Thyroid gland (tissue), 4 donors: ENCODE measurements around the gene COL17A1. TPM values are rescaled to one million over a fixed set of nuclear protein-coding genes. Genes with fewer than 3 reads are reported as not detected.

Experiments used
- DNase-seq, 2 donors: peaks; one replicate each; pipeline ENCODE4 v3.0.0-alpha.2; 2019
- H3K27ac ChIP-seq, 3 donors: fragments of 200-600 bp; sonication (generic); 1 replicate in 2 of 3; 2 replicates in 1 of 3; pipeline ENCODE4 v1.5.1; 2016 to 2019; ENCODE audit warnings: mild to moderate bottlenecking in 1 of 3, moderate library complexity in 1 of 3
- H3K27me3 ChIP-seq: fragments of 200-600 bp; sonication (generic); one replicate; pipeline ENCODE4 v1.5.1; 2019
- H3K36me3 ChIP-seq, 2 donors: fragments of 200-600 bp; sonication (generic); one replicate each; pipeline ENCODE4 v1.5.1; 2016 to 2019
- H3K4me1 ChIP-seq, 2 donors: fragments of 200-600 bp; sonication (generic); one replicate each; pipeline ENCODE4 v1.5.1; 2017 to 2019
- H3K4me3 ChIP-seq, 3 donors: fragments of 200-600 bp; sonication (generic); replicated peaks in 1 of 3; 1 replicate in 2 of 3; 2 replicates in 1 of 3; pipeline ENCODE4 v1.5.1; 2016; ENCODE audit warnings: mild to moderate bottlenecking in 1 of 3
- H3K9me3 ChIP-seq: fragments of 200-600 bp; sonication (generic); one replicate; pipeline ENCODE4 v1.5.1; 2017
- POLR2A ChIP-seq, 2 donors: fragments of 450-650 bp; IDR thresholded peaks; one replicate each; pipeline ENCODE4 v1.6.1; 2017; ENCODE audit warnings: antibody characterized with exemption in 2 of 2, mild to moderate bottlenecking in 2 of 2, moderate library complexity in 1 of 2
- WGBS, 2 donors: methylation state at CpG; one replicate each; pipeline ENCODE4 v1.1.5; 2017; 5-methylcytosine and 5-hydroxymethylcytosine counted together
- intact Hi-C: fragments of 100-400 bp; cut with DNase I; formaldehyde crosslinking; loops from one replicate; pipeline ENCODE4 v1.15.1; 2023
- total RNA-seq, 4 donors: library from RNA; depleted of rRNA; stranded (reverse); fragments of >200 nt; gene quantifications; one replicate each; pipeline ENCODE4 v1.2.3, GENCODE V29; 2016
- TF ChIP-seq, protein P1 (sequence below), 6 experiments: fragments of 200-600 bp in 3 of 6; fragments of 450-650 bp in 3 of 6; sonication (generic) in 3 of 6; IDR thresholded peaks; one replicate each; pipeline ENCODE4 v1.5.1; 2016 to 2019; ENCODE audit warnings: antibody characterized with exemption in 6 of 6, mild to moderate bottlenecking in 2 of 6, inconsistent platforms in 1 of 6, moderate library complexity in 1 of 6

Gene COL17A1
- total RNA-seq, 4 donors from 2014 or later: 0.49 to 10.2 (median 2.3) TPM

DNA sequence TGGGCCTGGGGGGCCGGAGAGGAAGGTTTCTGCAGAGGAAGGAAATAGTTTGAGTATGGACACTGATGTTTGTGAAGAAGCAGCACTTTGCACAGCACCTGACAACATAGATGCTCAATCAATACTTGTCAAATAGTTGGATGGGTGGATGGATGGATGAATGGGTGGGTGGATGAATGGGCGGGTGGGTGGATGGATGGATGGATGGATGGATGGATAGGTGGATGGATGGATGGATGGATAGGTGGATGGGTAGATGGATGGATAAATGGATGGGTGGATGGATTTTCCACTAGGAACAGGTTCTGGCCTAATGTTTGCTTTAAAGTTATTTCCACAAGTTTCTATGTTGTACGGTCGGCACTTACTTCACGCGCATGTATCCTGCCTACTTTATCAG lies 45.3 kb downstream of the COL17A1 start:
- 52 to 75% methylated on average over 6 of the region's 6 CpGs for WGBS, 2 donors
- Histone ChIP-seq H3K27ac (no peak overlapping the region), H3K9me3 (no peaks in the 10 kb centered on the region), H3K4me1 (no peaks in the 10 kb centered on the region), H3K36me3 (no peaks in the 10 kb centered on the region), H3K4me3 (no peak overlapping the region), H3K27me3 (no peaks in the 10 kb centered on the region)
- intact Hi-C loops: no loop called here
- DNase-seq: no peak
- TF ChIP-seq POLR2A (IDR thresholded peaks at IDR 0.05): no peak
- TF ChIP-seq, protein P1, sequence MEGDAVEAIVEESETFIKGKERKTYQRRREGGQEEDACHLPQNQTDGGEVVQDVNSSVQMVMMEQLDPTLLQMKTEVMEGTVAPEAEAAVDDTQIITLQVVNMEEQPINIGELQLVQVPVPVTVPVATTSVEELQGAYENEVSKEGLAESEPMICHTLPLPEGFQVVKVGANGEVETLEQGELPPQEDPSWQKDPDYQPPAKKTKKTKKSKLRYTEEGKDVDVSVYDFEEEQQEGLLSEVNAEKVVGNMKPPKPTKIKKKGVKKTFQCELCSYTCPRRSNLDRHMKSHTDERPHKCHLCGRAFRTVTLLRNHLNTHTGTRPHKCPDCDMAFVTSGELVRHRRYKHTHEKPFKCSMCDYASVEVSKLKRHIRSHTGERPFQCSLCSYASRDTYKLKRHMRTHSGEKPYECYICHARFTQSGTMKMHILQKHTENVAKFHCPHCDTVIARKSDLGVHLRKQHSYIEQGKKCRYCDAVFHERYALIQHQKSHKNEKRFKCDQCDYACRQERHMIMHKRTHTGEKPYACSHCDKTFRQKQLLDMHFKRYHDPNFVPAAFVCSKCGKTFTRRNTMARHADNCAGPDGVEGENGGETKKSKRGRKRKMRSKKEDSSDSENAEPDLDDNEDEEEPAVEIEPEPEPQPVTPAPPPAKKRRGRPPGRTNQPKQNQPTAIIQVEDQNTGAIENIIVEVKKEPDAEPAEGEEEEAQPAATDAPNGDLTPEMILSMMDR (IDR thresholded peaks at IDR 0.05): no peak

DNA sequence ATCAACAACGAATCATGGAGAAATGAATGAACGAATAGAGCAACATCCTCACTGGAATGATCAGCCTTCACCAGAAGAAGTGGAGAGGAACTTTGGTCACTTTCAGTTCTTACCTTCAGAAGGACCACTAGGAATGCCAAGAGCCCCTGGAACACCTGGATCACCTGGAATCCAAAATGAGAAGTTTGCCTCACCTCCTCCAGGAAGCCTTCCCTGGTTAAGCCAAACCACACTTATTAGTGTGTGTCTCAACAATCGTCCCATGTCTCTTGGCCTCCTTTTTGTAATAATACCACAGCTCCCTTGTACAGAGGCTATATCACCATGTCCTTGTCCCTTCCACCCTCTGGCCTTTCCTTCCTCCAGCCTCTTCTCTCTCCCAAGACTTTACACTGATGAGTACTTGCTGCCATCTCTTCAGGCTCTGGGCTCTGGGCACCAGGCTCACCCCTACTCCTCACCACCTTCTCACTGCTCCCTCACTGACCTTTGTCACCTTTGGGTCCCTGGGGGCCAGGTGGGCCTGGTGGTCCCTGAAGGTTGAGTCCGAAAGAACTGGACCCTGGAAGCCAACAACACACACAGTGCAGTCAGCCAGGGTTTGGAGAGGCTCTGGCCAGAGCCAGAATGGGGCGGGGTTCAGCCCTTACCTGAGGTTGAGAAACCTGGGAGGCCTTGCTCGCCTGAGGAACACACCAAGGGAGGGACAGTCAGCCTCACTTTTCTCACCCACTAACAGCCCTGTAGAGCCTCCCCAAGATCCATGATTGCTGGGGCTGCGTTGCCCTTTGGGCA lies 46.5 kb downstream of the COL17A1 start:
- DNase-seq: no peak
- 92 to 97% methylated on average over 7 of the region's 7 CpGs for WGBS, 2 donors
- intact Hi-C loops: no loop called here

DNA sequence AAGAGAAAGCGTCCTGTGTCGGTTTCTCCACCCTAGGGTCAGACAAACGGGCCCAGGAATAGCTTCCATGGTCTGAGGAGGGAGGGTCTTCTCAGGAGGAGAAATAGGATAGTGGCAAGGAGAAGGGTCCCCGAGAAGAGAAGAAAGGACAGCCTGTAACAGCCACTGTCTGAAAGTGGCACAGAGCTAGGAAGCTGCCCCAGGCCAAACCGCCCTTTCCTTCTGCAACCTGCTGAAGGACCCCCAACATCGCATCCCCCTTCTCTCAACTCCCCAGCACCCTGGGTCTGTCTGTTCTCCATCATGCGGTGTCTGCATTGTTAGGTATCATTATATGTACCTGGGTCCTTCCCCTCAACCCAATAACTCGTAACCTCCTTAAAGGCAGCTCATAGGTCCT lies 47.1 kb downstream of the COL17A1 start:
- WGBS, 2 donors: 88 to 89% methylated on average over 8 of the region's 8 CpGs
- no peak for DNase-seq

More for the DNA sequence above, 46.5 kb downstream of the COL17A1 start:
- Histone ChIP-seq H3K27me3 (no peaks in the 10 kb centered on the region), H3K4me3 (no peak overlapping the region), H3K9me3 (no peaks in the 10 kb centered on the region), H3K27ac (no peak overlapping the region), H3K36me3 (no peaks in the 10 kb centered on the region), H3K4me1 (no peaks in the 10 kb centered on the region)
- no peak for TF ChIP-seq POLR2A (IDR thresholded peaks at IDR 0.05)

DNA sequence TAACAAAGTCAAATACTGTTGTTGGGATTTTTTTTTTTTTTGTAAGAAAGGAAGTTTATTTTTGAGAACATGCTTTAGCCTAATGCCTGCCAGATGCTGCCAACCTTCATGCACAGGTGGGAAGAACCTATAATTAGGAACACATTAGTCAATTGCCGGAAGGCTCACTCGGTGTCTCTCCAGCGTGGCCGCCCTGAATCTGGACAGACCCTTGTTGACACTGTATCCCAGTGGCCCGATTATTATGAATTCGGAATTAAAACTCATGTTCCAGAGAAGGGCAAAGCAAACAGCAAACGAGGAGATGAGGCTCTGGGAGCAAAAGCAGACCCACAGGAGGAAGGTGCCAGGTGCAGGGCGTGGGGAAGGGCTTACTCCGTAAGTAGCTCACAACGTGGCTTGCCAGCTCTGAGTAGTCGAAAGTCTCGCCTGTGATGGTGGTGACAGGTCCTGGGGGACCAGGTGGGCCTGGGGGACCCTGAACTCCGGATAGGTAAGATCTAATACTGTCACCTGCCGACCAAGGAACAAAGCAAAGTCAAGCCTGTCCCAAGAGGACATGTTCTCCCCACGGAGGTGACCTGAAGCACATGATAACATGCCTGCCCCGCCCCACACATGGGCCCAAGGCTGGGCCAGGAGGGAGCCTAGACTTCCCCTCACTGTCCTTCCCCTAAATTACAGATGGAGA lies 48.3 kb downstream of the COL17A1 start:
- Histone ChIP-seq H3K27ac (no peak overlapping the region), H3K4me1 (no peaks in the 10 kb centered on the region), H3K36me3 (peaks cover under 1 to 3% of the 10 kb centered on the region in 2 donors), H3K27me3 (no peaks in the 10 kb centered on the region), H3K9me3 (no peaks in the 10 kb centered on the region), H3K4me3 (no peak overlapping the region)
- TF ChIP-seq POLR2A (IDR thresholded peaks at IDR 0.05): no peak
- TF ChIP-seq, protein P1 (IDR thresholded peaks at IDR 0.05): no peak
- intact Hi-C loops: no loop called here
- 75 to 83% methylated on average over 16 of the region's 16 CpGs for WGBS, 2 donors
- no peak for DNase-seq

More for the DNA sequence above, 47.1 kb downstream of the COL17A1 start:
- no peaks in the 10 kb centered on the region for H3K4me1 ChIP-seq
- H3K36me3 ChIP-seq: no peaks in the 10 kb centered on the region
- H3K4me3 ChIP-seq: no peak overlapping the region
- H3K27ac ChIP-seq: no peak overlapping the region
- TF ChIP-seq, protein P1 (IDR thresholded peaks at IDR 0.05): no peak
- no peak for TF ChIP-seq POLR2A (IDR thresholded peaks at IDR 0.05)
- no peaks in the 10 kb centered on the region for H3K9me3 ChIP-seq
- intact Hi-C loops: no loop called here
- no peaks in the 10 kb centered on the region for H3K27me3 ChIP-seq

DNA sequence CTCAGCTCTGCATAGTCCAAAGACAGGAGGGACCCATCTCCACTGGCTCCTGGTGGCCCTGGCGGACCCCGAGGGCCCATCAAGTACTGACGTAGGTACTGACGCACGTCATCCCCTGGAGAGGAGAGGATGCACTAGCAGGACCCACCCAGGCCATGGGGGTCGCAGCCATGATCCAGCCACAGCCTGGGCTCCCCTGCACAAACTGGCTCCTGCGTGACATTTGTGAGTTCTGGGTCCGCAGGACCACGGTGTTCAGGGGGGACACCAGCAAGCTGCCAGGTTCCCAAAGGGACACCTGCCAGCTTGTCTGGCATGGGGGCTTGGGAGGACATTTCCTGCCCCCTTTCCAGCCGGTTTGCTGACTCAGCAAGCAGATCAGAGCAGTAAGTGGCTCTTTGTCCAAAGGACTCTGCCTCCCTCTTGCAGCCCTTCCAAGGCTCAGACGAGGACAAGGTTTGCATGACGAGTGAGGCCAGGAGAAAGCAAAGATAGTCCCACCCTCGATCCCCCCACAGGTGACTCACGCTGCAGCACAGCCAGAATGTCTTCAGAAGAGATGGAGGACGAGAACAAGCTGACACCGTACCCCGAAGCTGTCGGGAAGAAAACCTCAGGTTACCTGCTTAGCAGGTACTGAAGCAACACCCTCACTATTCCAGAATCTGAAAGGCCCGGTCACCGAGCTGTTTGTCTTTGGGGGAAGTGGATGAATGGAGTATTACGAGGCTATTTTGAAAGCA lies 49.0 kb downstream of the COL17A1 start:
- 66 to 75% methylated on average over 16 to 19 of the region's 21 CpGs for WGBS, 2 donors
- intact Hi-C loops: no loop called here
- Histone ChIP-seq H3K36me3 (peaks cover 4 to 5% of the 10 kb centered on the region in 2 donors), H3K4me3 (no peak overlapping the region), H3K4me1 (no peaks in the 10 kb centered on the region), H3K9me3 (no peaks in the 10 kb centered on the region), H3K27me3 (no peaks in the 10 kb centered on the region), H3K27ac (no peak overlapping the region)
- DNase-seq: no peak
- TF ChIP-seq, protein P1 (IDR thresholded peaks at IDR 0.05): no peak
- TF ChIP-seq POLR2A (IDR thresholded peaks at IDR 0.05): no peak
